Fibroblast of gingiva (primary cell): ENCODE measurements around the gene EFNA4.

Experiments used
- DNase-seq: peaks from one replicate; pipeline ENCODE4 v3.0.0-alpha.2; 2011; ENCODE audit warnings: low read depth

Gene EFNA4

GRCh38 chr1:155033524-155033923 lies 30.0 kb upstream of the EFNA4 start, which contains the start of the genes DCST1 and DCST2:
Gene DCST1 (plus strand): TSS chr1:155033824. CDS start chr1:155034037, 213 bp downstream.
Gene DCST2 (minus strand): TSS chr1:155033781. CDS start chr1:155033701, 80 bp downstream.
- no peak for DNase-seq

- DNase-seq = no peak
Measured at GRCh38 chr1:155034318-155035208, 29.0 kb upstream of the EFNA4 start.

GRCh38 chr1:155035936-155036335 lies 27.6 kb upstream of the EFNA4 start:
- DNase-seq = no peak

- DNase-seq = no peak
Measured at GRCh38 chr1:155037043-155037442, 26.5 kb upstream of the EFNA4 start.

- DNase-seq = no peak
Measured at GRCh38 chr1:155037851-155038441, 25.6 kb upstream of the EFNA4 start.

- no peak for DNase-seq
Measured at GRCh38 chr1:155038602-155039307, 24.8 kb upstream of the EFNA4 start.

GRCh38 chr1:155039308-155039669 lies 24.3 kb upstream of the EFNA4 start:
- no peak for DNase-seq

GRCh38 chr1:155040358-155041093 lies 23.0 kb upstream of the EFNA4 start:
- DNase-seq = no peak

GRCh38 chr1:155042789-155043188 lies 20.8 kb upstream of the EFNA4 start:
- no peak for DNase-seq

- DNase-seq = no peak
Measured at GRCh38 chr1:155043301-155043702, 20.2 kb upstream of the EFNA4 start.

GRCh38 chr1:155043793-155044192 lies 19.7 kb upstream of the EFNA4 start:
- no peak for DNase-seq

- DNase-seq = no peak
Measured at GRCh38 chr1:155044365-155044764, 19.2 kb upstream of the EFNA4 start.

- peak; percentile 79 for DNase-seq
Measured at GRCh38 chr1:155044812-155045657, 18.5 kb upstream of the EFNA4 start.

- no peak for DNase-seq
Measured at GRCh38 chr1:155048449-155049334, 14.8 kb upstream of the EFNA4 start.

GRCh38 chr1:155049651-155050559 lies 13.6 kb upstream of the EFNA4 start:
- DNase-seq = no peak

- DNase-seq = peak; percentile 58
Measured at GRCh38 chr1:155050560-155051341, 12.8 kb upstream of the EFNA4 start, which contains the start of gene ADAM15. Gene ADAM15 (plus strand): TSS chr1:155051316. CDS start chr1:155051387, 71 bp downstream.

- no peak for DNase-seq
Measured at GRCh38 chr1:155051342-155051776, 12.2 kb upstream of the EFNA4 start.
